Breast epithelium (tissue), 4 donors: ENCODE data around the gene ITPR1. TPM values are rescaled to one million over a fixed set of nuclear protein-coding genes. Genes with fewer than 3 reads are reported as not detected.

Experiments used
- DNase-seq, 2 donors: peaks; one replicate each; pipeline ENCODE4 v3.0.0-alpha.2; 2019; ENCODE audit warnings: low spot score in 2 of 2
- H3K27ac ChIP-seq, 2 donors: fragments of 200-600 bp; sonication (generic) in 1 of 2; one replicate each; pipeline ENCODE4 v1.5.1; 2016 to 2019; ENCODE audit warnings: mild to moderate bottlenecking in 1 of 2
- H3K27me3 ChIP-seq, 2 donors: fragments of 200-600 bp; sonication (generic) in 1 of 2; one replicate each; pipeline versions ENCODE4 v1.5.1 to v1.6.0; 2017 to 2019; ENCODE audit warnings: control low read depth in 1 of 2, mild to moderate bottlenecking in 1 of 2
- H3K36me3 ChIP-seq: fragments of 200-600 bp; one replicate; pipeline ENCODE4 v1.5.1; 2019
- H3K4me1 ChIP-seq, 2 donors: fragments of 200-600 bp; sonication (generic); one replicate each; pipeline ENCODE4 v1.5.1; 2016 to 2019; ENCODE audit warnings: control low read depth in 1 of 2
- H3K4me3 ChIP-seq, 3 donors: fragments of 200-600 bp; sonication (generic); 1 replicate in 2 of 3; 2 replicates in 1 of 3; pipeline ENCODE4 v1.5.1; 2016 to 2019; ENCODE audit warnings: mild to moderate bottlenecking in 3 of 3, moderate library complexity in 2 of 3
- H3K9me3 ChIP-seq, 2 donors: fragments of 200-600 bp; sonication (generic) in 1 of 2; one replicate each; pipeline ENCODE4 v1.5.1; 2016 to 2019; ENCODE audit warnings: control low read depth in 1 of 2
- CTCF ChIP-seq, 3 donors: fragments of 450-650 bp; IDR thresholded peaks; one replicate each; pipeline ENCODE4 v1.5.1; 2016 to 2017; ENCODE audit warnings: antibody characterized with exemption in 3 of 3, mild to moderate bottlenecking in 3 of 3, moderate library complexity in 3 of 3
- POLR2A ChIP-seq: fragments of 450-650 bp; IDR thresholded peaks from one replicate; pipeline ENCODE4 v1.6.1; 2016; ENCODE audit warnings: antibody characterized with exemption, mild to moderate bottlenecking, moderate library complexity
- POLR2AphosphoS5 ChIP-seq, 3 donors: sonication (generic); formaldehyde crosslinking; IDR thresholded peaks; one replicate each; pipeline ENCODE4 v1.6.1; 2017; ENCODE audit warnings: antibody characterized with exemption in 3 of 3
- intact Hi-C: fragments of 100-400 bp; cut with DNase I; formaldehyde crosslinking; loops from one replicate; pipeline ENCODE4 v1.15.1; 2023; ENCODE audit warnings: low total_unique reads
- total RNA-seq, 3 donors: library from RNA; depleted of rRNA; stranded (reverse); fragments of >200 nt; gene quantifications; one replicate each; pipeline ENCODE4 v1.1.0, GENCODE V29; 2016

ITPR1 gene
- total RNA-seq, 3 donors from 2014 or later: 53.8 to 227 (median 174) TPM

DNA sequence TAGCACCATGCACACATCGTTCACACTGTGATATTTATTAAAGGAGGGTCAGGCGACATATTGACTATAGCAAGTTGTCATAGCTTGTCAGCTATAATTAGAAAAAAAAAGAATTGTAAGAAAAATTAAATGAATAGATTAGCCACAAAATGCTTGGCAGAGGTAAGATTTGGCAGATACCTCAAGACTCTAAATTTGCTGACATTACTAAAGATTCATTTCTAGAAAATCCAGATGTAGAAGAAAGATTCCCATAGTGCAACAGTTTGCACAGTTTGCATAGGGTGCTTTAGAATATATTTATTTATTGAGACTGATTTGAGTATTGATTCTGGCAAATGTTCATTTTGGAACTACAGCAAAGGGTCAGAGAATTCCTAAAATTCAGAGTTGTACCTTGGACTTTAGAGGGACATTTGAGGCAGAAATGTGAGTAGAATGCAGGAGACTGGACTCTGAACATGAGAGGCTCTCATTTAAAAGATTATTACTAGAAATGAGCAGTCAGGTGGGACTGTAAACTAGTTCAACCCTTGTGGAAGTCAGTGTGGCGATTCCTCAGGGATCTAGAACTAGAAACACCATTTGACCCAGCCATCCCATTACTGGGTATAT is 384.1 kb downstream of the ITPR1 start:
- Histone ChIP-seq H3K9me3 (no peaks in the 10 kb centered on the region), H3K36me3 (no peaks in the 10 kb centered on the region), H3K27me3 (no peaks in the 10 kb centered on the region), H3K4me1 (no peaks in the 10 kb centered on the region), H3K27ac (no peak overlapping the region), H3K4me3 (no peak overlapping the region)
- intact Hi-C loops: no loop called here
- DNase-seq: no peak
- TF ChIP-seq POLR2AphosphoS5 (IDR thresholded peaks at IDR 0.05) (no peak), POLR2A (no peak), CTCF (IDR thresholded peaks at IDR 0.05) (no peak)

DNA sequence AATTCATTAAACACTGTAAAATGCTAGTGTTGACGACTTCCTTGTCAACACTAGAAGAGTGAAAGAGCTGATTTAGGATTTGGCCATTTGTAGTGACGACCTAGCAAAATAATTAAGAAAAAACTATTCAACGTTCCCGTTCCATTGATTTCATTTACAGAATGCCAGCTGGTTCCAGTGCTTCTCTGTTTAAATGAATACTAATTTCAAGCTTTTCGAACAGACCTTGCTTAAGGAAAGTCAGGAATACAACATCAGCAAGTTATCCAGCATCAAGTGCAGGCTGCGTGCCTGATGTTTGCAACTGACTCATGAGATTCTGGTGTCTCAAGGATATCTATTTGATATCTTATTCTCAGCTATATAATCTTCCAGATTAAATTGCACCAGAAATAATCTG is 387.7 kb downstream of the ITPR1 start:
- no peak overlapping the region for H3K4me3 ChIP-seq
- intact Hi-C loops: no loop called here
- TF ChIP-seq POLR2AphosphoS5 (IDR thresholded peaks at IDR 0.05): no peak
- TF ChIP-seq POLR2A: no peak
- TF ChIP-seq CTCF (IDR thresholded peaks at IDR 0.05): no peak
- H3K4me1 ChIP-seq: no peaks in the 10 kb centered on the region
- no peaks in the 10 kb centered on the region for H3K9me3 ChIP-seq
- DNase-seq: no peak
- no peaks in the 10 kb centered on the region for H3K36me3 ChIP-seq
- no peaks in the 10 kb centered on the region for H3K27me3 ChIP-seq
- no peak overlapping the region for H3K27ac ChIP-seq

- H3K9me3 ChIP-seq: no peaks in the 10 kb centered on the region
- no peak for DNase-seq
- intact Hi-C loops: no loop called here
- H3K4me3 ChIP-seq: no peak overlapping the region
- no peaks in the 10 kb centered on the region for H3K36me3 ChIP-seq
- H3K27me3 ChIP-seq: no peaks in the 10 kb centered on the region
- no peaks in the 10 kb centered on the region for H3K4me1 ChIP-seq
- TF ChIP-seq POLR2AphosphoS5 (IDR thresholded peaks at IDR 0.05): no peak
- no peak for TF ChIP-seq CTCF (IDR thresholded peaks at IDR 0.05)
- TF ChIP-seq POLR2A: no peak
- no peak overlapping the region for H3K27ac ChIP-seq
Observed at GRCh38 chr3:4882548-4882947, 389.4 kb downstream of the ITPR1 start.

GRCh38 chr3:4883011-4883410 is 389.9 kb downstream of the ITPR1 start:
- H3K36me3 ChIP-seq: no peaks in the 10 kb centered on the region
- intact Hi-C loops: no loop called here
- no peaks in the 10 kb centered on the region for H3K9me3 ChIP-seq
- H3K4me1 ChIP-seq: no peaks in the 10 kb centered on the region
- H3K27me3 ChIP-seq: no peaks in the 10 kb centered on the region
- H3K27ac ChIP-seq: no peak overlapping the region
- H3K4me3 ChIP-seq: no peak overlapping the region
- DNase-seq: no peak
- TF ChIP-seq POLR2AphosphoS5 (IDR thresholded peaks at IDR 0.05) (no peak), POLR2A (no peak), CTCF (IDR thresholded peaks at IDR 0.05) (no peak)

- TF ChIP-seq POLR2AphosphoS5 (IDR thresholded peaks at IDR 0.05) (no peak), POLR2A (no peak), CTCF (IDR thresholded peaks at IDR 0.05) (no peak)
- intact Hi-C loops: no loop called here
- Histone ChIP-seq H3K27me3 (no peaks in the 10 kb centered on the region), H3K27ac (no peak overlapping the region), H3K36me3 (no peaks in the 10 kb centered on the region), H3K4me1 (no peaks in the 10 kb centered on the region), H3K9me3 (no peaks in the 10 kb centered on the region), H3K4me3 (no peak overlapping the region)
- no peak for DNase-seq
Observed at GRCh38 chr3:4884888-4885287, 391.7 kb downstream of the ITPR1 start.
